Heart left ventricle (tissue), 16 donors: ENCODE data around the gene DMRTC1. TPM values are rescaled to one million over a fixed set of nuclear protein-coding genes. Genes with fewer than 3 reads are reported as not detected.
"Not testable (repeated sequence)": the region's sequence is repeated elsewhere in the genome, so short reads cannot be mapped to it uniquely, and the experiment has no call there.

ENCODE experiments used
- ATAC-seq, 4 donors: fragments of 200-7000 bp; cut with Tn5 transposase; one replicate each; pipeline ENCODE4 v1.9.1; 2020 to 2022; ENCODE audit warnings: moderate library complexity in 4 of 4, mild to moderate bottlenecking in 3 of 4, moderate number of reproducible peaks in 1 of 4
- DNase-seq, 5 donors: peaks; one replicate each; pipeline ENCODE4 v3.0.0-alpha.2; 2020
- H3K27ac ChIP-seq, 12 donors: fragments of 200-600 bp; sonication (generic) in 4 of 12; one replicate each; pipeline versions ENCODE4 v1.5.0 to v1.8.0; 2016 to 2022; ENCODE audit warnings: mild to moderate bottlenecking in 2 of 12
- H3K27me3 ChIP-seq, 9 donors: fragments of 200-600 bp; sonication (generic) in 2 of 9; one replicate each; pipeline versions ENCODE4 v1.5.1 to v1.8.0; 2016 to 2022; ENCODE audit warnings: mild to moderate bottlenecking in 3 of 9
- H3K36me3 ChIP-seq, 9 donors: fragments of 200-600 bp; sonication (generic) in 2 of 9; one replicate each; pipeline versions ENCODE4 v1.5.0 to v1.8.0; 2018 to 2022; ENCODE audit warnings: mild to moderate bottlenecking in 2 of 9
- H3K4me1 ChIP-seq, 12 donors: fragments of 200-600 bp; sonication (generic) in 4 of 12; one replicate each; pipeline versions ENCODE4 v1.5.0 to v1.8.0; 2016 to 2022; ENCODE audit warnings: mild to moderate bottlenecking in 3 of 12
- H3K4me3 ChIP-seq, 12 donors: fragments of 200-600 bp; sonication (generic) in 4 of 12; one replicate each; pipeline versions ENCODE4 v1.5.0 to v1.8.0; 2017 to 2022; ENCODE audit warnings: mild to moderate bottlenecking in 9 of 12, moderate library complexity in 4 of 12
- H3K9me3 ChIP-seq, 12 donors: fragments of 200-600 bp; sonication (generic) in 4 of 12; one replicate each; pipeline versions ENCODE4 v1.5.0 to v1.8.0; 2016 to 2022; ENCODE audit warnings: mild to moderate bottlenecking in 1 of 12
- WGBS, 4 donors: extraction: QIAGEN DNeasy Blood & Tissue Kit in 2 of 4; methylation state at CpG; one replicate each; pipeline versions ENCODE4 v1.1.5 to v1.1.7; 2013 to 2018; 5-methylcytosine and 5-hydroxymethylcytosine counted together
- intact Hi-C, 10 donors: fragments of 100-400 bp; cut with DNase I; formaldehyde crosslinking; loops; one replicate each; pipeline versions ENCODE4 v1.11.1 to v1.14.2; 2022
- long read RNA-seq, 3 donors: library from polyadenylated mRNA; unstranded; transcript quantifications; one replicate each; pipeline ENCODE4 v2.0.0, GENCODE V29; 2020 to 2021
- polyA plus RNA-seq, 2 donors: library from polyadenylated mRNA; stranded (reverse); fragments of 200-250 nt; gene quantifications; one replicate each; pipeline ENCODE4 v1.2.3, GENCODE V29; 2013
- total RNA-seq, 9 donors: library from RNA; depleted of rRNA in 2 of 9; stranded (reverse); fragments of >200 nt in 2 of 9; fragmentation: NEBNext Ultra II Directional in 3 of 9; extraction: Animal tissue kit (Norgen Biotek cat#: 25700) in 3 of 9; gene quantifications; one replicate each; pipeline versions ENCODE4 v1.1.0 to v1.2.4, GENCODE V29; 2016 to 2023
- donor health status: ischemic (EF 13 %, LVEDD 7.1; RV severe dilation, severe dysfunction).
- donor health status: healthy with polysubstance abuse.
- donor health status: DM: no; HTN: yes; CAD: no.
- donor health status: DM: no; HTN: no; CAD: no.
- donor health status: ischemic (EF 25% LVEDD 6.9; RV normal size, moderate dysfunction).
- donor health status: ischemic (EF 25% LVEDD 5.7; RV mildly dilated, moderate dysfunction).
- donor health status: healthy.
- donor health status: DM: yes; HTN: yes; CAD: no.
- donor health status: ischemic (EF 35%, LVEDD 5.7; RV mildly dilated, moderate dysfunction).
- donor health status: nonischemic (EF 11% LVEDD 7.7; RV severe dilation, severe dysfunction).
- donor health status: DM: yes; HTN: yes; CAD: no.
- donor health status: PGD.
- donor health status: ischemic (EF 29% LVEDD 5.4; RV normal size, mild dysfunction).
- donor health status: nonischemic (EF 23%, LVEDD 6.1; RV moderate dilation, normal function).

DMRTC1 gene
- total RNA-seq = not detected
- not detected for polyA plus RNA-seq
- long read RNA-seq, donor 1 = 0 reads
- long read RNA-seq, donor 2 = 0 reads
- long read RNA-seq, donor 3 = 0 reads

- H3K4me3 ChIP-seq, H3K36me3 ChIP-seq, H3K9me3 ChIP-seq, H3K27me3 ChIP-seq, H3K27ac ChIP-seq, intact Hi-C loops, H3K4me1 ChIP-seq, DNase-seq: not testable (repeated sequence)
- peak in 2 of 4 donors; percentile 63 to 69 for ATAC-seq
- no CpG with 5 or more reads among the region's 15 CpGs for WGBS, 4 donors
Measured at GRCh38 chrX:72943819-72944169, at the start of gene DMRTC1. TSS of gene DMRTC1 (minus strand) at chrX:72943837. CDS start at chrX:72875694, 68,143 bp downstream.

- intact Hi-C loops, H3K27me3 ChIP-seq, H3K27ac ChIP-seq, DNase-seq, H3K4me1 ChIP-seq, ATAC-seq, H3K4me3 ChIP-seq, H3K9me3 ChIP-seq, H3K36me3 ChIP-seq: not testable (repeated sequence)
- WGBS, 4 donors = 37 to 66% (median 56%) methylated on average over 4 to 5 of the region's 5 CpGs
Measured at GRCh38 chrX:72980894-72981469, 37.3 kb upstream of the DMRTC1 start.

DNA sequence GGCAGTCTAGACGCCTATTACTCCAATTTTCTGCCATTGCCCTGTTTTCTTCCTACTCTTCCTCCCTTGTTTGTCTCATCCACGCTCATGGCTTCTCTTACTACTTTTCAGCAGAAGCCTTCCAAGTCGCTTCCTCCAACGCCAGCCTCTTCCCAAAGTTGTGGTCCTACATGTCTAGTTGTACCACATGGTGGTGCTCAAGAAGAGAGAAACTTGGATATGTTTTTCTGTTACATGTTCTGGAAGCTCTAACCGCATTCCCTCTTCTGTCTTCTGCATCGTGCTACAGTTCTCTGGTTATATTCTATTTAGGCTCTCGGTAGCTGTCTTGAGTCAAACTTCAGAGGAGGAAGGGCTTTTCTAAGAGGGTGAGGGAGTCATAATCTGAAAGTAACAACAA is 31.2 kb upstream of the DMRTC1 start:
- H3K9me3 ChIP-seq, H3K27ac ChIP-seq, H3K36me3 ChIP-seq, DNase-seq, ATAC-seq, H3K4me1 ChIP-seq, intact Hi-C loops, H3K27me3 ChIP-seq, H3K4me3 ChIP-seq: not testable (repeated sequence)
- no CpG with 5 or more reads among the region's 7 CpGs for WGBS, 4 donors

DNA sequence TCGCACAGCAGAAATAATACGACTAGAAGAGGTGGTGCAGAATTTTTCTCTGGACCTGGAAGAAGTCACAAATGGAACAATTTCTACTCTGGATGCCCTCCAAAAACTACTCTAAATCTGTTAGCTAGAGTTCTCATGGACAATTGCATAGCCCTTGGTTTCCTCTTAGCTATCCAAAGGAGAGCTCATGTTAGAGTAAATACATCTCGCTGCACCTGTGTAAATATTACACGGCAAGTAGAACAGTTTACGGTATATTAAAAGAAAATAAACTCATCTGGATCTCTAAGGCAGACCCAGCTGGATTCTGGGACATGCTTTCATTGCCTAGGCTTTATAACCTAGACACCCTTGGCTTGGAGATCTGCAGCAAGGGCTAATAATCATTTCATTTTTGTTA is 28.2 kb upstream of the DMRTC1 start:
- intact Hi-C loops, H3K36me3 ChIP-seq, H3K27me3 ChIP-seq, DNase-seq, H3K27ac ChIP-seq, ATAC-seq, H3K4me1 ChIP-seq, H3K4me3 ChIP-seq, H3K9me3 ChIP-seq: not testable (repeated sequence)
- WGBS, 4 donors = no CpG with 5 or more reads among the region's 5 CpGs

DNA sequence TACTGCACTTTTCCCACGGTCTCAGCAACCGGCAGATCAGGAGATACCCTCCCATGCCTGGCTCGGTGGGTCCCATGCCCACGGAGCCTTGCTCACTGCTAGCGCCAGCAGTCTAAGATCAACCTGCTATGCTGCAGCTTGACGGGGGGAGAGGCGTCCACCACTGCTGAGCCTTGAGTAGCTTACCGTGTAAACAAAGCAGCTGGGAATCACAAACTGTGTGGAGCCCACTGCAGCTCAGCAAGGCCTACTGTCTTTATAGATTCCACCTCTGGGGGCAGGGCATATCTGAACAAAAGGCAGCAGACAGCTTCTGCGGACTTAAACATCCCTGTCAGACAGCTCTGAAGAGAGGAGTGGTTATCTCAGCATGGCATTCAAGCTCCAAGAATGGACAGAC is 16.3 kb upstream of the DMRTC1 start:
- intact Hi-C loops = not testable (repeated sequence)

DNA sequence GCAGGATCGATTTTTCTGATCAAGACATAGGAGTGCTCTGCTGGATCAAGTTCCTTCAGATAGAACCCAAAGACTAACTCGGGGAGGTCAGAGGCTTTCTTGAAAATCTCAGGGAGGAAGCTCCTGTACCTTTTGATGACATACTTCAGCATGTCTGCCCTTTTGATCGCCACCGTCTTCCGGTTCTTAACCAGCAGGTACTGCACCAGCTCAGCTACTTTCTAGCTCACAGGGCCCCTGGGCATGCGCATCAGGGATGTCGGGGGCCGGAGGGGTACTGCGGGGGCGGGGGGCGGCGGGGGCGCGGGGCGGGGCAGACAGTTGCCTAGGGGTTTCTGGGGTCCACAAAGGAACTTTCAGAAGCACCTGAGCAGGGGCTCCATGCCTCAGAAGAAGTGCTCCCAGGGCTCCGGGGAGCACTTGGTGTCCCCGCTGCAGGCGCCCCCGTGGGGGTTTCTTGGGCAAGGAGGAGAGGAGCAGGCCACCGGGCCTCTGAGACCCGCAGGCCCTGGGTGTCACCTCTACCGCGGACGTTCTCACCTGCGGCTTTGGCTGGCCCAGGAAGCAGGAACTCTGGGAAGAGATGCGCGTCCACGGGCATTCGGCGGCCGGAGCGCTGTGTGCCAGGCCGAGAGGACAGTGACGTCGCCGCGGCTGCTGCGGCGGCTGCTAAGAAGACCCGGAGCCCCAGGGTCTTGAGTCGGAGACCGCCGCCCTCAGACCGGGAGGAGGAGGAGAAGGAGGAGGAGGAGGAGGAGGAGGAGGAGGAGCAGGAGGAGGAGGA is 410 bp downstream of the DMRTC1 start:
- DNase-seq, H3K4me1 ChIP-seq, H3K36me3 ChIP-seq, H3K27me3 ChIP-seq, H3K9me3 ChIP-seq, H3K27ac ChIP-seq, intact Hi-C loops, H3K4me3 ChIP-seq: not testable (repeated sequence)
- ATAC-seq = peak in 1 of 4 donors; percentile 17
- WGBS, 4 donors = no CpG with 5 or more reads among the region's 44 CpGs

More for the DNA sequence above, 16.3 kb upstream of the DMRTC1 start:
- H3K4me1 ChIP-seq, H3K36me3 ChIP-seq, H3K27ac ChIP-seq, H3K9me3 ChIP-seq, H3K4me3 ChIP-seq, H3K27me3 ChIP-seq, DNase-seq, ATAC-seq: not testable (repeated sequence)
- no CpG with 5 or more reads among the region's 9 CpGs for WGBS, 4 donors

- intact Hi-C loops, DNase-seq, H3K36me3 ChIP-seq, H3K27ac ChIP-seq, H3K4me3 ChIP-seq, ATAC-seq, H3K4me1 ChIP-seq, H3K9me3 ChIP-seq, H3K27me3 ChIP-seq: not testable (repeated sequence)
- WGBS, 4 donors = no CpG with 5 or more reads among the region's 6 CpGs
Measured at GRCh38 chrX:72942272-72942671, 1.4 kb downstream of the DMRTC1 start.

GRCh38 chrX:72937906-72938305 is 5.7 kb downstream of the DMRTC1 start, which contains the start of gene FAM236A:
TSS of gene FAM236A (plus strand) at chrX:72938206. CDS start at chrX:72938263, 57 bp downstream.
- H3K27ac ChIP-seq, H3K9me3 ChIP-seq, H3K36me3 ChIP-seq, DNase-seq, H3K4me3 ChIP-seq, intact Hi-C loops, H3K27me3 ChIP-seq, ATAC-seq, H3K4me1 ChIP-seq: not testable (repeated sequence)
- WGBS, 4 donors = no CpG with 5 or more reads among the region's 15 CpGs

GRCh38 chrX:72936882-72937455 is 6.7 kb downstream of the DMRTC1 start:
- intact Hi-C loops, H3K27ac ChIP-seq, H3K9me3 ChIP-seq, H3K27me3 ChIP-seq, H3K4me1 ChIP-seq, ATAC-seq, H3K4me3 ChIP-seq, DNase-seq, H3K36me3 ChIP-seq: not testable (repeated sequence)
- WGBS, 4 donors = no CpG with 5 or more reads among the region's 8 CpGs

GRCh38 chrX:72936455-72936854 is 7.2 kb downstream of the DMRTC1 start:
- H3K4me3 ChIP-seq, H3K36me3 ChIP-seq, DNase-seq, H3K27ac ChIP-seq, H3K27me3 ChIP-seq, H3K4me1 ChIP-seq, ATAC-seq, H3K9me3 ChIP-seq, intact Hi-C loops: not testable (repeated sequence)
- whole genome bisulfite sequencing, 4 donors = no CpG with 5 or more reads among the region's 7 CpGs

- H3K4me3 ChIP-seq, H3K27me3 ChIP-seq, H3K9me3 ChIP-seq, H3K4me1 ChIP-seq, H3K36me3 ChIP-seq, intact Hi-C loops, H3K27ac ChIP-seq, DNase-seq, ATAC-seq: not testable (repeated sequence)
- no CpG with 5 or more reads among the region's 1 CpG for WGBS, 4 donors
Measured at GRCh38 chrX:72932283-72932682, 11.4 kb downstream of the DMRTC1 start.
